ENCODE measurements around the gene NUDT22. TPM values are rescaled to one million over a fixed set of nuclear protein-coding genes. Genes with fewer than 3 reads are reported as not detected.

The NUDT22 gene
- total and polyA plus RNA-seq, 2 donors (not counting 1 experiment from before 2014, with no cell fraction given) = 104 to 139 TPM

DNA sequence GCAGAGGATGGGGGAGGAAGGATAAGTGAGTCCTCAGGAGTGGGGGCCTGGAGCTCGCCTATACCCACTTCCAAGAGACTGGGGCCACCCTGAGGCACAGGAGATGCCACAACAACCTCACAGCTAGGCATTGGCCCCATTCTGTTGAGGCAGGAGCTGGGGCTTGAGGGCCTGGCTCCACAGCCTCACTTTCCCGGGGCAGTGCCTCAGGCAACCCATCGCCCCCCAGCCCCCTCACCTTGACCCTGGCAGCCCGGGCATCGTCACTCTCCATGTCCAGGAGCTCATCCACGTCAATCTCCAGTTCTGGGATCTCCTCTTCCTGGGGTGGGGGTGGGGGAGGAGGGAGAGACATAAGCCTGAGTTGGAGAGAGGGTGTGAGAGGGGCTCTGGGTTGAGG is 18.9 kb downstream of the NUDT22 start:
- H2AFZ ChIP-seq (ENCODE audit: insufficient read depth, low read depth, low read length, poor library complexity, severe bottlenecking) = no peak overlapping the region
- WGBS (ENCODE audit: insufficient coverage) = 51% methylated on average over 3 of the region's 6 CpGs
- no peaks in the 10 kb centered on the region for H3K27me3 Mint-ChIP-seq
- no peaks in the 10 kb centered on the region for H3K27me3 ChIP-seq (replicated peaks in 1 of 4; ENCODE audit: control extremely low read depth in 1 of 4, control insufficient read depth in 3 of 4, insufficient read depth in 4 of 4, low read length in 3 of 4)
- no peaks in the 10 kb centered on the region for H3K9me3 Mint-ChIP-seq (ENCODE audit: insufficient read depth)
- ATAC-seq (ENCODE audit: low read depth) (no peak), DNase-seq (no peak)
- TF ChIP-seq, protein P1, sequence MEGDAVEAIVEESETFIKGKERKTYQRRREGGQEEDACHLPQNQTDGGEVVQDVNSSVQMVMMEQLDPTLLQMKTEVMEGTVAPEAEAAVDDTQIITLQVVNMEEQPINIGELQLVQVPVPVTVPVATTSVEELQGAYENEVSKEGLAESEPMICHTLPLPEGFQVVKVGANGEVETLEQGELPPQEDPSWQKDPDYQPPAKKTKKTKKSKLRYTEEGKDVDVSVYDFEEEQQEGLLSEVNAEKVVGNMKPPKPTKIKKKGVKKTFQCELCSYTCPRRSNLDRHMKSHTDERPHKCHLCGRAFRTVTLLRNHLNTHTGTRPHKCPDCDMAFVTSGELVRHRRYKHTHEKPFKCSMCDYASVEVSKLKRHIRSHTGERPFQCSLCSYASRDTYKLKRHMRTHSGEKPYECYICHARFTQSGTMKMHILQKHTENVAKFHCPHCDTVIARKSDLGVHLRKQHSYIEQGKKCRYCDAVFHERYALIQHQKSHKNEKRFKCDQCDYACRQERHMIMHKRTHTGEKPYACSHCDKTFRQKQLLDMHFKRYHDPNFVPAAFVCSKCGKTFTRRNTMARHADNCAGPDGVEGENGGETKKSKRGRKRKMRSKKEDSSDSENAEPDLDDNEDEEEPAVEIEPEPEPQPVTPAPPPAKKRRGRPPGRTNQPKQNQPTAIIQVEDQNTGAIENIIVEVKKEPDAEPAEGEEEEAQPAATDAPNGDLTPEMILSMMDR (IDR thresholded peaks at IDR 0.05) = no peak
- no peak for TF ChIP-seq EZH2 (IDR thresholded peaks at IDR 0.05; ENCODE audit: borderline replicate concordance, insufficient read depth, low read depth, low read length, poor library complexity, severe bottlenecking)
- H3K27ac ChIP-seq (ENCODE audit: low read length in 2 of 2) = peak overlapping the region; percentile 53 to 79
- peak overlapping the region; percentile 90 for H3K4me3 Mint-ChIP-seq
- peaks cover 7% of the 10 kb centered on the region for H4K20me1 ChIP-seq (ENCODE audit: control insufficient read depth, insufficient read depth, low read length, poor library complexity, severe bottlenecking)
- peak overlapping the region; percentile 79 for H3K4me2 ChIP-seq (replicated peaks; ENCODE audit: low read depth, low read length, poor library complexity, severe bottlenecking)
- no peaks in the 10 kb centered on the region for H3K9me3 ChIP-seq (ENCODE audit: control extremely low read depth in 1 of 3, control insufficient read depth in 2 of 3, insufficient read depth in 1 of 3, low read length in 2 of 3)
- H3K27ac Mint-ChIP-seq = peak overlapping the region; percentile 91
- peaks cover 0 to 11% of the 10 kb centered on the region in 2 experiments for H3K36me3 ChIP-seq (replicated peaks in 1 of 2; ENCODE audit: control extremely low read depth in 1 of 2, control insufficient read depth in 1 of 2, extremely low read depth in 1 of 2, insufficient read depth in 2 of 2, low read length in 1 of 2)
- H3K4me3 ChIP-seq (ENCODE audit: control extremely low read depth in 1 of 5, extremely low read depth in 1 of 5, insufficient read depth in 1 of 5, low read depth in 2 of 5, low read length in 4 of 5) = peak overlapping the region in 3 of 5 experiments; percentile 59 to 69 (median 62)
- CTCF ChIA-PET = interaction anchor here (0.6 to 10.4 kb wide), 12 partner anchors 12 to 244 kb away, joined by 3 to 141 read pairs (median 4); partner anchors contain the start of genes BAD, ESRRA, FERMT3 and NUDT22
- peaks cover 40% of the 10 kb centered on the region for H3K4me1 Mint-ChIP-seq
- H3K79me2 ChIP-seq (ENCODE audit: control insufficient read depth, insufficient read depth, low read length) = peaks cover 9% of the 10 kb centered on the region
- POLR2A ChIA-PET = interaction anchor here (0.6 to 4.0 kb wide), 11 partner anchors 9 to 1457 kb away, joined by 3 to 37 read pairs (median 6); partner anchors contain the start of genes FERMT3, NUDT22, STIP1 and TRPT1
- intact Hi-C loops (cut with micrococcal nuclease) = no loop called here
- peak overlapping the region; percentile 53 for H3K9ac ChIP-seq (ENCODE audit: low read length)
- peaks cover 23 to 51% of the 10 kb centered on the region in 2 donors for H3K4me1 ChIP-seq (ENCODE audit: control insufficient read depth in 2 of 2, insufficient read depth in 2 of 2, low read length in 2 of 2)

DNA sequence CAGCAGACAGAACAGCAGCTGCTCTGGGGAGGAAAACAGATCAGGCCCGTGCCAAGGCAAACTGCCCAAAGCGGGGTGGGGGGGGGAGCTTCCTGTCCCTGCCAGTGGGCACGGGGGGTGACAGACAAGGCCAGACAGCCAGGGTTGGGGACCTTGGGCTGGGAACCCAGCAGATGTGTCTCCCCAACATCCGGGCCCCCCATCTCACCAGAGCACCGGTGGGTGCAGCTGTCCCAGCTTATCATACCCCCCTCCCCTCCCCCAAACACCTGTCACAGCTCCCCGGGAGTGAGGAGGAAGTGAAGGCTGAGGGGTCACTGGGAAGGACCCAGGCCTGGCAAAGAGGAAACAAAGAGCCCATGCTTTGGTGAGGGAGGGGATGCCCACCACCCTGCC is 19.3 kb downstream of the NUDT22 start:
- Histone ChIP-seq H4K20me1 (ENCODE audit: control insufficient read depth, insufficient read depth, low read length, poor library complexity, severe bottlenecking) (peaks cover 7% of the 10 kb centered on the region), H2AFZ (ENCODE audit: insufficient read depth, low read depth, low read length, poor library complexity, severe bottlenecking) (peak overlapping the region; percentile 19), H3K79me2 (ENCODE audit: control insufficient read depth, insufficient read depth, low read length) (peaks cover 9% of the 10 kb centered on the region), H3K4me1 (ENCODE audit: control insufficient read depth in 2 of 2, insufficient read depth in 2 of 2, low read length in 2 of 2) (peaks cover 18 to 48% of the 10 kb centered on the region in 2 donors), H3K27me3 (replicated peaks in 1 of 4; ENCODE audit: control extremely low read depth in 1 of 4, control insufficient read depth in 3 of 4, insufficient read depth in 4 of 4, low read length in 3 of 4) (no peaks in the 10 kb centered on the region), H3K4me2 (replicated peaks; ENCODE audit: low read depth, low read length, poor library complexity, severe bottlenecking) (peak overlapping the region; percentile 79), H3K27ac (ENCODE audit: low read length in 2 of 2) (peak overlapping the region; percentile 53 to 79), H3K9ac (ENCODE audit: low read length) (peak overlapping the region; percentile 53), H3K9me3 (ENCODE audit: control extremely low read depth in 1 of 3, control insufficient read depth in 2 of 3, insufficient read depth in 1 of 3, low read length in 2 of 3) (no peaks in the 10 kb centered on the region), H3K36me3 (replicated peaks in 1 of 2; ENCODE audit: control extremely low read depth in 1 of 2, control insufficient read depth in 1 of 2, extremely low read depth in 1 of 2, insufficient read depth in 2 of 2, low read length in 1 of 2) (peaks cover 0 to 11% of the 10 kb centered on the region in 2 experiments), H3K4me3 (ENCODE audit: control extremely low read depth in 1 of 5, extremely low read depth in 1 of 5, insufficient read depth in 1 of 5, low read depth in 2 of 5, low read length in 4 of 5) (peak overlapping the region; percentile 5 to 69 (median 62))
- H3K4me1 Mint-ChIP-seq = peaks cover 38% of the 10 kb centered on the region
- H3K9me3 Mint-ChIP-seq (ENCODE audit: insufficient read depth) = no peaks in the 10 kb centered on the region
- 0% methylated on average over 2 of the region's 6 CpGs for WGBS (ENCODE audit: insufficient coverage)
- POLR2A ChIA-PET = interaction anchor here (0.7 to 4.0 kb wide), 9 partner anchors 9 to 1649 kb away, joined by 3 to 37 read pairs (median 8); partner anchors contain the start of genes FERMT3, NUDT22, STIP1 and TRPT1
- ATAC-seq (ENCODE audit: low read depth) = no peak
- no peak for DNase-seq
- CTCF ChIA-PET = interaction anchor here (0.7 to 10.4 kb wide), 10 partner anchors 12 to 110 kb away, joined by 3 to 141 read pairs (median 4); partner anchors contain the start of genes BAD, ESRRA, FERMT3 and NUDT22
- peak overlapping the region; percentile 91 for H3K27ac Mint-ChIP-seq
- intact Hi-C loops (cut with micrococcal nuclease) = no loop called here
- no peaks in the 10 kb centered on the region for H3K27me3 Mint-ChIP-seq
- peak overlapping the region; percentile 90 for H3K4me3 Mint-ChIP-seq
- TF ChIP-seq EZH2 (IDR thresholded peaks at IDR 0.05; ENCODE audit: borderline replicate concordance, insufficient read depth, low read depth, low read length, poor library complexity, severe bottlenecking) = no peak
- TF ChIP-seq, protein P1 (IDR thresholded peaks at IDR 0.05) = no peak
